Kidney (tissue), 14 donors: ENCODE measurements around the gene BPIFA3. TPM values are rescaled to one million over a fixed set of nuclear protein-coding genes. Genes with fewer than 3 reads are reported as not detected.

Experiments used
- DNase-seq, 5 donors: peaks; one replicate each; pipeline ENCODE4 v3.0.0-alpha.2; 2013 to 2020
- FAIRE-seq: peaks from 2 replicates; lab custom pipeline; 2012; peaks lifted over from hg19 to GRCh38; lab: Jason Lieb, UNC
- H3K27ac ChIP-seq, 2 donors: one replicate each; pipeline ENCODE4 v1.7.0; 2013; ENCODE audit warnings: low read depth in 2 of 2, low read length in 2 of 2, inconsistent platforms in 1 of 2
- H3K27me3 ChIP-seq: one replicate; pipeline ENCODE4 v1.7.1; 2013; ENCODE audit warnings: low read length, inconsistent platforms; ENCODE audit not compliant: control insufficient read depth, insufficient read depth
- H3K36me3 ChIP-seq, 3 donors: one replicate each; pipeline versions ENCODE4 v1.7.0 to v1.7.1; 2013; ENCODE audit warnings: low read length in 3 of 3, control low read depth in 1 of 3, inconsistent platforms in 1 of 3; ENCODE audit not compliant: insufficient read depth in 3 of 3, control insufficient read depth in 2 of 3
- H3K4me1 ChIP-seq, 3 donors: one replicate each; pipeline versions ENCODE4 v1.7.0 to v1.7.1; 2013; ENCODE audit warnings: low read length in 3 of 3, inconsistent platforms in 1 of 3, low read depth in 1 of 3; ENCODE audit not compliant: control insufficient read depth in 2 of 3, insufficient read depth in 2 of 3
- H3K4me3 ChIP-seq, 3 donors: one replicate each; pipeline versions ENCODE4 v1.7.0 to v1.8.1; 2013; ENCODE audit warnings: low read length in 3 of 3, control low read depth in 1 of 3, inconsistent platforms in 1 of 3
- H3K9ac ChIP-seq, 3 donors: one replicate each; pipeline versions ENCODE4 v1.7.0 to v1.7.1; 2013; ENCODE audit warnings: low read length in 3 of 3, control low read depth in 1 of 3, inconsistent platforms in 1 of 3
- H3K9me3 ChIP-seq, 3 donors: one replicate each; pipeline versions ENCODE4 v1.7.0 to v1.7.1; 2013; ENCODE audit warnings: low read length in 3 of 3, control low read depth in 1 of 3, inconsistent platforms in 1 of 3; ENCODE audit not compliant: control insufficient read depth in 2 of 3, insufficient read depth in 1 of 3
- CTCF ChIP-seq: IDR thresholded peaks from 3 replicates; pipeline ENCODE4 v1.5.1; 2012; ENCODE audit warnings: mild to moderate bottlenecking, moderate library complexity, borderline replicate concordance; ENCODE audit not compliant: insufficient read depth; ENCODE audit errors: extremely low read depth
- intact Hi-C: fragments of 100-400 bp; cut with DNase I; formaldehyde crosslinking; loops from one replicate; pipeline ENCODE4 v1.11.1; 2022
- polyA plus RNA-seq: library from polyadenylated mRNA; stranded (reverse); fragments of 350-450 nt; fragmentation: Illumina TruSeq; extraction: RNeasy Lipid Tissue Mini Kit (QIAGEN cat#74804); gene quantifications from one replicate; pipeline ENCODE4 v1.2.3, GENCODE V29; 2014; ENCODE audit warnings: low read depth, low replicate concordance; ENCODE audit not compliant: insufficient read depth
- total RNA-seq: library from RNA; stranded (reverse); fragmentation: NEBNext Ultra II Directional; extraction: Animal tissue kit (Norgen Biotek cat#: 25700); gene quantifications from one replicate; pipeline ENCODE4 v1.2.1, GENCODE V29; 2021
- donor health status: control.
- donor health status: control.
- donor health status: control.
- donor health status: control.
- donor health status: control.
- donor health status: DM: yes; HTN: yes; CAD: no.
- donor health status: Normal renal cell carcinoma (clear cell type).

BPIFA3 gene
- total and polyA plus RNA-seq, 2 donors from 2014 or later, result not detected

- intact Hi-C loops, result no loop called here
- H3K27me3 ChIP-seq, result no peaks in the 10 kb centered on the region
- H3K9ac ChIP-seq, result no peak overlapping the region
- no peaks in the 10 kb centered on the region for H3K9me3 ChIP-seq
- no peak for FAIRE-seq
- H3K4me1 ChIP-seq, result no peaks in the 10 kb centered on the region
- no peak for TF ChIP-seq CTCF
- no peak overlapping the region for H3K27ac ChIP-seq
- H3K36me3 ChIP-seq, result no peaks in the 10 kb centered on the region
- no peak for DNase-seq
- no peak overlapping the region for H3K4me3 ChIP-seq
These were observed 12.7 kb downstream of the BPIFA3 start for GRCh38 chr20:33229843-33230242.

- intact Hi-C loops, result no loop called here
- FAIRE-seq (no peak), DNase-seq (no peak)
- Histone ChIP-seq H3K9ac (no peak overlapping the region), H3K4me1 (no peaks in the 10 kb centered on the region), H3K36me3 (no peaks in the 10 kb centered on the region), H3K27ac (no peak overlapping the region), H3K27me3 (no peaks in the 10 kb centered on the region), H3K9me3 (no peaks in the 10 kb centered on the region), H3K4me3 (no peak overlapping the region)
- TF ChIP-seq CTCF, result no peak
These were observed 14.1 kb downstream of the BPIFA3 start for GRCh38 chr20:33231237-33231636.

- no peak for TF ChIP-seq CTCF
- FAIRE-seq (no peak), DNase-seq (no peak)
- H3K4me1 ChIP-seq, result no peaks in the 10 kb centered on the region
- no peaks in the 10 kb centered on the region for H3K27me3 ChIP-seq
- H3K9ac ChIP-seq, result no peak overlapping the region
- H3K4me3 ChIP-seq, result no peak overlapping the region
- intact Hi-C loops, result no loop called here
- H3K27ac ChIP-seq, result no peak overlapping the region
- H3K9me3 ChIP-seq, result no peaks in the 10 kb centered on the region
- no peaks in the 10 kb centered on the region for H3K36me3 ChIP-seq
These were observed 15.4 kb downstream of the BPIFA3 start for GRCh38 chr20:33232486-33233072.
